ENCODE measurements around the gene PRRC2C.

DNA sequence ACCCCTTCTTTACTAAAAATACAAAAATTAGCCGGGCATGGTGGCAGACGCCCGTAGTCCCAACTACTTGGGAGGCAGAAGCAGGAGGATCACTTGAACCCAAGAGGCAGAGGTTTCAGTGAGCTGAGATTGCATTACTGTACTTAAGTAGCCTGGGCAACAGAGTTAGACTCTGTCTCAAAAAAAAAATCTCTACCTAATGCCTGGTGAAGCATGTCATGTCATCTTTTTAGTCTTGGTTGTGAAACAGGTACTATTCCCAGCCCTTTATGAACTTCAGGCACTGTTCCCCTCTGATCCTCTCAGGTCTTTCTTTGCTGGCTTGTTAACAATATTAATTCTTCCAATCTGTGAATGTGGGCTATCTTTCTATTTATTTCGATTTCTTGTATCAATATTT is 22.1 kb downstream of the PRRC2C start:
- TF ChIP-seq CTCF (IDR thresholded peaks at IDR 0.05) (no peak), POLR2A (IDR thresholded peaks at IDR 0.05) (no peak), POLR2AphosphoS5 (IDR thresholded peaks at IDR 0.05) (no peak), EP300 (IDR thresholded peaks at IDR 0.05) (no peak)
